Iris pigment epithelial cell (primary cell): ENCODE data around the gene CDK5RAP3.
A peak's percentile ranks its signal among the peaks of the same experiment; 100 is the strongest.

Source experiments
- DNase-seq: peaks from one replicate; pipeline ENCODE4 v3.0.0-alpha.2; 2011; ENCODE audit warnings: low read depth

Gene CDK5RAP3

GRCh38 chr17:48024149-48025039 lies 53.5 kb downstream of the CDK5RAP3 start:
- DNase-seq: peak; percentile 20

DNA sequence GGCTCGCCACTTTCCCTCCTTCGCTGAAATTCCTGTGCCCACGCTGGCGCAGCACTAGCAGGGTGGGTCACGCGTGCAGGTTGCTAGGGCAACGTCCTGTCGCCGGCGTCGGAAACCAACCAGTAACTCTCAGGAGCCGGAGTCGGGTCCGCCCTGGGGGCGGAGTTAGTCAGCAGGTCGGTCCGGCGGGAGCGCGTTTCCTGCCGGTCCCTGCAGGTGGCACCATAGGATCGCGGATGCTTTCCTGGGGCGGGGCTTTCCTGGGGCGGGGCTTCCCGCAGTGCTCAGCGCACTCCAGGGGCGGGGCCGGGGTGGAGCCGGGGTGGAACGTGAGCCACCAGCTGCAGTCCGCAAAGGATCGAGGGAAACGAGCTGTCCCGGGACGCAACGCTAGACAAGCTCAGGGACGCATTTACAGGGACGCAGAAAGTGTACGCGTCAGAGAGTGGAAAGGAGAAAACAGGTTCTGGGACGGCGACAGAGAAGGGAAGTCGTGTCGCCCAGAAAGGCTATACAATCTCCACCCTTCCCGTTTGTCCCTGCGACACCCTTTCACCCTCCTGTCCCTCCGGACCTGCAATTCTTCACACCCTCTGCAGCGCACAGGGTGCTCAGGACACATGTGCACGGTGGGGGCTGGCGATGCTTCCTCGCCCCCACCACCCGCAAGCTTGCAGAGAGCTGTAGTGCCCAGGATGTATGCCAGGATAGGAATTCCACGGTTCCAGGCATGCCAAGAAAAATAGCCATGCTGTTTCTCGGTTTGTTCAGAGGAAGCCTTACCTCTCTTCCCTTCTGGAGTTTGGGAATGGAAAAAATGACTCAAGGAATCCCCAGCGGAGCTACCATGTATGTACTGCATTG lies 54.4 kb downstream of the CDK5RAP3 start:
- peak; percentile 94 for DNase-seq

GRCh38 chr17:48025904-48026501 lies 55.1 kb downstream of the CDK5RAP3 start:
- peak; percentile 15 for DNase-seq

- peak; percentile 88 for DNase-seq
Measured at GRCh38 chr17:48026502-48027321, 55.8 kb downstream of the CDK5RAP3 start.

GRCh38 chr17:48027322-48027981 lies 56.5 kb downstream of the CDK5RAP3 start:
- no peak for DNase-seq

- no peak for DNase-seq
Measured at GRCh38 chr17:48028736-48029135, 57.8 kb downstream of the CDK5RAP3 start.

DNA sequence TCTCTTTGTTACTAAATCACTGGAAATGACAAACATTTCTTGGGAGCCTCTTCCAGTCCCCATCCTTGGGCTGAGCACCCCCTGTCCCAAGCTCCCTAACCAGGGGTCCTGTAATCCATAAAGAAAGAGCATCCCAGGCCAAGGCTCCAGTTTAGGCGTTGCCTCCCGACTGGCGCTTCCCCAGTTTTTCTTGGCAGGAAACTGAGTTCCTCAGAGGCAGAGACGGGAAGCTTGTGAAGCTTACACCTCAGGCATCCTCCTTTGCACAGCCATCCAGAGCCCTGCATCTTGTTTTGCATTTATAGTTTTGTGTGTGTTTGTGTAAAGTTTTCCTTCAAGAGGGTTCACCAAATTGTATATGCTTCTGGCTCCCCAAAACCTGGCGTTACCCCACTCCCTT lies 59.6 kb downstream of the CDK5RAP3 start:
- DNase-seq: no peak
